Panc1 (cell line): ENCODE results near the gene TLR1. TPM values are rescaled to one million over a fixed set of nuclear protein-coding genes. Genes with fewer than 3 reads are reported as not detected.

ENCODE experiments used
- ATAC-seq: fragments of 200-7000 bp; cut with Tn5 transposase; 2 replicates; pipeline ENCODE4 v1.9.1; 2020; ENCODE audit warnings: mild to moderate bottlenecking, moderate library complexity
- BruUV-seq: library from RNA; stranded (reverse); fragments of 400-500 nt; replicated peaks from 2 replicates; lab custom pipeline; 2021; lab: Mats Ljungman, UMichigan
- CTCF ChIA-PET: fragments of 300-600 bp; sonication (Branson Sonifier 250); formaldehyde crosslinking; loops from one replicate; lab custom pipeline; 2022; ENCODE audit warnings: antibody characterized with exemption; lab: Charles Lee
- POLR2A ChIA-PET: fragments of 300-600 bp; sonication (Branson Sonifier 250); formaldehyde crosslinking; loops from one replicate; lab custom pipeline; 2022; ENCODE audit warnings: antibody characterized with exemption; lab: Charles Lee
- DNase-seq: peaks from one replicate; pipeline ENCODE4 v3.0.0-alpha.2; 2010; ENCODE audit warnings: low read depth, low spot score
- H3K27ac ChIP-seq: 2 replicates; pipeline ENCODE4 v1.5.1; 2011; ENCODE audit warnings: mild to moderate bottlenecking, low read length, inconsistent platforms
- H3K27me3 ChIP-seq: fragments of 200-500 bp; sonication (Bioruptor generic); 2 replicates; pipeline ENCODE4 v1.6.0; 2014; ENCODE audit warnings: low read length, inconsistent platforms; ENCODE audit not compliant: control insufficient read depth, insufficient read depth
- H3K36me3 ChIP-seq: fragments of 200-500 bp; sonication (Bioruptor generic); 2 replicates; pipeline ENCODE4 v1.5.1; 2014; ENCODE audit warnings: inconsistent platforms, mild to moderate bottlenecking, low read length, moderate library complexity; ENCODE audit not compliant: control insufficient read depth, insufficient read depth
- H3K4me1 ChIP-seq: 2 replicates; pipeline ENCODE4 v1.5.1; 2011; ENCODE audit warnings: inconsistent platforms, mild to moderate bottlenecking, low read length, moderate library complexity; ENCODE audit not compliant: control insufficient read depth, insufficient read depth
- H3K4me3 ChIP-seq, 2 experiments: 2 replicates each; pipeline ENCODE4 v1.5.1; 2011 to 2012; ENCODE audit warnings: low read depth in 2 of 2, low read length in 2 of 2, mild to moderate bottlenecking in 2 of 2, inconsistent platforms in 1 of 2, moderate library complexity in 1 of 2
- H3K9me3 ChIP-seq: fragments of 200-500 bp; sonication (Bioruptor generic); 2 replicates; pipeline ENCODE4 v1.5.1; 2014; ENCODE audit warnings: low read depth, mild to moderate bottlenecking, inconsistent platforms, low read length, moderate library complexity; ENCODE audit not compliant: control insufficient read depth, insufficient read depth
- POLR2AphosphoS5 ChIP-seq: IDR thresholded peaks from 2 replicates; pipeline ENCODE4 v1.6.1; 2012; ENCODE audit warnings: mild to moderate bottlenecking, low read depth, low read length, moderate library complexity
- SIN3A ChIP-seq: IDR thresholded peaks from 2 replicates; pipeline ENCODE4 v1.6.1; 2012; ENCODE audit warnings: low read depth, mild to moderate bottlenecking, low read length, moderate library complexity, borderline replicate concordance; ENCODE audit not compliant: insufficient read depth
- TCF7L2 ChIP-seq: IDR thresholded peaks from 2 replicates; pipeline ENCODE4 v1.6.1; 2011; ENCODE audit warnings: mild to moderate bottlenecking, low read depth, low read length, inconsistent platforms
- in situ Hi-C: cut with HindIII; loops from 2 replicates; pipeline ENCODE4 v1.10.0; 2016; ENCODE audit warnings: low sequenced_read_pairs, low pct_unique_long_range_greater_than_20kb
- intact Hi-C: fragments of 100-400 bp; cut with micrococcal nuclease; formaldehyde crosslinking; loops from one replicate; pipeline ENCODE4 v1.10.0; 2022; ENCODE audit not compliant: unreplicated experiment
- total RNA-seq: library from RNA; stranded (reverse); gene quantifications from one replicate; pipeline ENCODE4 v1.2.1, GENCODE V29; 2021; ENCODE audit not compliant: unreplicated experiment
- TF ChIP-seq, protein P1 (sequence below): fragments of 450-650 bp; IDR thresholded peaks from 2 replicates; pipeline ENCODE4 v1.5.1; 2017; ENCODE audit warnings: mild to moderate bottlenecking
- TF ChIP-seq, protein P2 (sequence below), 2 experiments: IDR thresholded peaks; 2 replicates each; pipeline ENCODE4 v1.6.1; 2011 to 2012; ENCODE audit warnings: low read depth in 2 of 2, control low read depth in 1 of 2, low read length in 1 of 2, mild to moderate bottlenecking in 1 of 2, moderate library complexity in 1 of 2; ENCODE audit not compliant: insufficient read depth in 1 of 2

The TLR1 gene
- total RNA-seq, 1 experiment from 2014 or later = 0.41 TPM

DNA sequence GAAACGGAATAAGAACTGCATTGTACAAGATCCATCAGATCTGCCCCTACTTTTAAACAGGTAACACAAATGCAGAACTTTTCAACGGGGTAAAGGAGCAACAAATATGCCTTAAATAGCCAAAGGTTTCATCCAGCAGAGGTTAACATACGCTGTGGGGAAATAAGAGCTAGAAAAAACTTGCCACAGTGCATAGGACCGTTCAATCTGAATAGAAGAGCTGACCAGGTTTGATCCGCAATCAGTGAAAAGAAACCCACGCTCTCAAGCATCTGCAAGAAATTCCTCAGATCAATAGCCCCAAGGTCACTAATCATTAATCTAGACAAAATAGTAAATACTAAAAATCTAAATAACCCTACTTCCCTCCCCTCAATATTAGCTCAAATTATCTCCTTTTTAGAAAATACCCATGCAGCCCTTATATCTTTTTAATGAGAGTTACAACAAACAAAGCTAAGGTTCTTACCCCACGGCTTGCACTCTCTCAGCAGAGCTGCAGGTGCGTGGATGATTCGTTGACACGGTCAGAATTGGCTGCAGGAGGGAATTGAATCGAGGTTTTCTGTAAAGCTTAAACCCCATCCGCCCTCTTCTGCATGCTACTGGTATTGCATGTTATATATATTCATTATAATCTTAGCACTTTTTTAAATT is 22.0 kb downstream of the TLR1 start, which contains the start of gene TLR10:
Gene TLR10 (minus strand): TSS at position 539 of the 657 bp plus-strand sequence. CDS start 7,400 bp downstream, outside the sequence.
- H3K27ac ChIP-seq = no peak within 1 kb of the TSS
- ChIA-PET CTCF (interaction anchor here (0.6 to 1.8 kb wide), 4 partner anchors 23 to 415 kb away, joined by 3 to 7 read pairs (median 4); no protein-coding TSS in a partner anchor), POLR2A (no interaction called here)
- intact Hi-C loops (no loop called here), in situ Hi-C loops (no loop called here)
- no peaks in the 10 kb centered on the region for H3K27me3 ChIP-seq
- ATAC-seq (peak; percentile 66; the same call in 1 of the 2 replicates), DNase-seq (no peak)
- no TSS peak for BruUV-seq
- H3K4me1 ChIP-seq = no peaks in the 10 kb centered on the region
- no peaks in the 10 kb centered on the region for H3K36me3 ChIP-seq
- no peak within 1 kb of the TSS for H3K4me3 ChIP-seq
- TF ChIP-seq, protein P1, sequence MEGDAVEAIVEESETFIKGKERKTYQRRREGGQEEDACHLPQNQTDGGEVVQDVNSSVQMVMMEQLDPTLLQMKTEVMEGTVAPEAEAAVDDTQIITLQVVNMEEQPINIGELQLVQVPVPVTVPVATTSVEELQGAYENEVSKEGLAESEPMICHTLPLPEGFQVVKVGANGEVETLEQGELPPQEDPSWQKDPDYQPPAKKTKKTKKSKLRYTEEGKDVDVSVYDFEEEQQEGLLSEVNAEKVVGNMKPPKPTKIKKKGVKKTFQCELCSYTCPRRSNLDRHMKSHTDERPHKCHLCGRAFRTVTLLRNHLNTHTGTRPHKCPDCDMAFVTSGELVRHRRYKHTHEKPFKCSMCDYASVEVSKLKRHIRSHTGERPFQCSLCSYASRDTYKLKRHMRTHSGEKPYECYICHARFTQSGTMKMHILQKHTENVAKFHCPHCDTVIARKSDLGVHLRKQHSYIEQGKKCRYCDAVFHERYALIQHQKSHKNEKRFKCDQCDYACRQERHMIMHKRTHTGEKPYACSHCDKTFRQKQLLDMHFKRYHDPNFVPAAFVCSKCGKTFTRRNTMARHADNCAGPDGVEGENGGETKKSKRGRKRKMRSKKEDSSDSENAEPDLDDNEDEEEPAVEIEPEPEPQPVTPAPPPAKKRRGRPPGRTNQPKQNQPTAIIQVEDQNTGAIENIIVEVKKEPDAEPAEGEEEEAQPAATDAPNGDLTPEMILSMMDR = peak; percentile 77
- TF ChIP-seq POLR2AphosphoS5 = no peak
- H3K9me3 ChIP-seq = no peaks in the 10 kb centered on the region

- in situ Hi-C loops (no loop called here), intact Hi-C loops (no loop called here)
- H3K9me3 ChIP-seq = no peaks in the 10 kb centered on the region
- no peak for ATAC-seq
- H3K4me3 ChIP-seq = no peak overlapping the region
- H3K27ac ChIP-seq = no peak overlapping the region
- H3K36me3 ChIP-seq = no peaks in the 10 kb centered on the region
- no TSS peak for BruUV-seq
- H3K27me3 ChIP-seq = no peaks in the 10 kb centered on the region
- CTCF ChIA-PET = interaction anchor here (1.8 kb wide), 1 partner anchor 22 kb away, joined by 7 read pairs; no protein-coding TSS in a partner anchor
- POLR2A ChIA-PET = no interaction called here
- H3K4me1 ChIP-seq = no peaks in the 10 kb centered on the region
- DNase-seq = no peak
- no peak for TF ChIP-seq TCF7L2
- TF ChIP-seq POLR2AphosphoS5 = no peak
- TF ChIP-seq, protein P2, sequence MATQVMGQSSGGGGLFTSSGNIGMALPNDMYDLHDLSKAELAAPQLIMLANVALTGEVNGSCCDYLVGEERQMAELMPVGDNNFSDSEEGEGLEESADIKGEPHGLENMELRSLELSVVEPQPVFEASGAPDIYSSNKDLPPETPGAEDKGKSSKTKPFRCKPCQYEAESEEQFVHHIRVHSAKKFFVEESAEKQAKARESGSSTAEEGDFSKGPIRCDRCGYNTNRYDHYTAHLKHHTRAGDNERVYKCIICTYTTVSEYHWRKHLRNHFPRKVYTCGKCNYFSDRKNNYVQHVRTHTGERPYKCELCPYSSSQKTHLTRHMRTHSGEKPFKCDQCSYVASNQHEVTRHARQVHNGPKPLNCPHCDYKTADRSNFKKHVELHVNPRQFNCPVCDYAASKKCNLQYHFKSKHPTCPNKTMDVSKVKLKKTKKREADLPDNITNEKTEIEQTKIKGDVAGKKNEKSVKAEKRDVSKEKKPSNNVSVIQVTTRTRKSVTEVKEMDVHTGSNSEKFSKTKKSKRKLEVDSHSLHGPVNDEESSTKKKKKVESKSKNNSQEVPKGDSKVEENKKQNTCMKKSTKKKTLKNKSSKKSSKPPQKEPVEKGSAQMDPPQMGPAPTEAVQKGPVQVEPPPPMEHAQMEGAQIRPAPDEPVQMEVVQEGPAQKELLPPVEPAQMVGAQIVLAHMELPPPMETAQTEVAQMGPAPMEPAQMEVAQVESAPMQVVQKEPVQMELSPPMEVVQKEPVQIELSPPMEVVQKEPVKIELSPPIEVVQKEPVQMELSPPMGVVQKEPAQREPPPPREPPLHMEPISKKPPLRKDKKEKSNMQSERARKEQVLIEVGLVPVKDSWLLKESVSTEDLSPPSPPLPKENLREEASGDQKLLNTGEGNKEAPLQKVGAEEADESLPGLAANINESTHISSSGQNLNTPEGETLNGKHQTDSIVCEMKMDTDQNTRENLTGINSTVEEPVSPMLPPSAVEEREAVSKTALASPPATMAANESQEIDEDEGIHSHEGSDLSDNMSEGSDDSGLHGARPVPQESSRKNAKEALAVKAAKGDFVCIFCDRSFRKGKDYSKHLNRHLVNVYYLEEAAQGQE (IDR thresholded peaks at IDR 0.05; ENCODE audit: insufficient read depth in 1 of 2, low read depth in 2 of 2, low read length in 1 of 2) = no peak
- TF ChIP-seq, protein P1 = no peak
- no peak for TF ChIP-seq SIN3A
Observed at GRCh38 chr4:38781854-38782261, 22.7 kb downstream of the TLR1 start.
